GM19452 (cell line): ENCODE data around the gene TMEM150A.
"Not testable (repeated sequence)": the region's sequence is repeated elsewhere in the genome, so short reads cannot be mapped to it uniquely, and the experiment has no call there.

ENCODE experiments used
- ATAC-seq: cut with Tn5 transposase; IDR thresholded peaks from one replicate; pipeline ENCODE4 v1.9.1; 2021; ENCODE audit not compliant: unreplicated experiment

Gene TMEM150A

DNA sequence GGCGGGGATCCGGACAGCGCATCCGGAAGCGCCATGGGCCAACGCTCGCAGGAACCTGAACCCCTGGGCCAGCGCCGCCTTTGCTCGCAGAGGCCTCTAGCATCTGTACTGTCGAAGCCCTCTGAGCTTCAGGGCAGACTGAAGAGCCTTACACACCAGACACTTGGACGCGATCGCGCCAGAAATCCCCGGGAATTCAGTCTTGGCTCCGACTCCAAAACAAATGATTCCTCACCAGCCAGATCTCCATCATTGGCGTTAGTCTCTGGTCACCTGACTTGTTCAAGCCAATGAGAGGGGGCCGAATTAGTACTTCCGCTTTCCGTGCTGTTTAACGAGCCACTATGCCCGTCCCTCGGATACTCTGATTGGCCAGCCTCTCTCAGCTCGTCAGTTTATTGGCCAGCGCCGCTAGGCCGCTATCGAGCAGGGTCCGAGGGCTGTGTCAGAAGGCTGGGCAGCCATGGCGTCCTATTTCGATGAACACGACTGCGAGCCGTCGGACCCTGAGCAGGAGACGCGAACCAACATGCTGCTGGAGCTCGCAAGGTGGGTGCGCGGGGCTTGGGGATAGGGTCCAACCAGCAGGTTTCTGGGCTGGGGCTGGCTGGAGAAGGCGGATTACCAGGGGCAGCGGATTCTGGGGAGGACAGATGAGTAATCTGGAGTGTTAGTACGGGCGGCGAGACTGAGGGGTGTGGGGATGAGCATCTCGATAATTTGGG lies 7.0 kb downstream of the TMEM150A start, which contains the start of gene RNF181:
TSS of gene RNF181 (plus strand) at position 445 of the 725 bp plus-strand sequence. CDS start at position 464, 19 bp downstream.
- peak; percentile 99 for ATAC-seq

DNA sequence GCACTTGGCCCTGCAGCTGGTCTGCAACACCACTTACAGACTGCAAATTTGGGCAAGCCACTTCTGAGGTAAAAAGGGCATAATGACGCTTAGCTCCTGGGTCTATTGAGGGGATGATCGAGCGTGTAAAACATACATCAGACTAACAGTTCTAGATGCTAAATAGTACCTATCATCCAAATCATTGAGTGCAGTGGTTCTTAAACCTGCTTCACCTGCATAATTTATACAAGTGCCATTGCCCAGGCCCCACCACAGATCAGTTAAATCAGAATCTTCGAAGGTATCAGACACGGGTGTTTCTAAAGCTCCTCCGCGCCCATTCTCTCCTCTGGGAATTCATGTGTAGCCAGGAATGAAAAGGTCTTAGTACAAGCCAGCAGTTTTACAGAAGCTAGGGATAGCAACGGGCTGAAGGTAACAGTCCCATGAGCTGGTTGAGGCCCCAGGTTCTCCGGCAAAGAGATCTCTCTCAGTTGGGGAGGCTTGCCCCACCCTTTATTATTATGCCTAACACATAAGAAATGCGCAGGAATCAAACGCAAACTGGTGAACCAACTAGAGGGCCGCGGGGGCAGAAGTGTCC lies 7.7 kb downstream of the TMEM150A start:
- no peak for ATAC-seq

DNA sequence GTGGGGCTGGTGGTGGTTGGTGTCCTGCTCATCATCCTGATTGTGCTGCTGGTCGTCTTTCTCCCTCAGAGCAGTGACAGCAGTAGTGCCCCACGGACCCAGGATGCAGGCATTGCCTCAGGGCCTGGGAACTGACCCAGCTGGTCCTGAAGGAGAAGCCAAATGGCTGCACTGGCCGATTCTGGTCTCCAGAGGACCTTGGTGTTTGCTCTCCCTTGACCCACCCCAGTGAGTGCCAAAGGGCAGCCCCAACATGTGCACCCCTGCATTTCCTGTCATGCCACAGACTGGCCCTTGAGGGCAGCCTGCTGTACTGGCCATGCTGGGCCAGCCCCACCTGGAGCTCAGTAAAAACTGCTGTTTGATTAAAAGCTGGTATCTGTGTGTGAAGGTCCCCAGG lies 9.5 kb downstream of the TMEM150A start:
- no peak for ATAC-seq

DNA sequence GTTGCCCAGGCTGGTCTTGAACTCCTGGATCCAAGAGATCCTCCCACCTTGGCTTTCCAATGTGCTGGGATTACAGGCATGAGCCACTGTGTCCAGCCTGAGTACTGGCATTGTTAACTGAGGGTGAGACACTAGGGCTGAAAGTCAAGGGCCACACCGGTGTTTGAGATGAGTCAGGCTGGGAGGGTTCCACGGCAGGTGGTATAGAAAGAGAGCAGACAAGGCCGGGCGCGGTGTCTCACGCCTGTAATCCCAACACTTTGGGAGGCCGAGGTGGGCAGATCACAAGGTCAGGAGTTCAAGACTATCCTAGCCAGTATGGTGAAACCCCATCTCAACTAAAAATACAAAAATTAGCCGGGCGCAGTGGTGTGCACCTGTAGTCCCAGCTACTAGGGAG lies 10.2 kb downstream of the TMEM150A start:
- not testable (repeated sequence) for ATAC-seq

DNA sequence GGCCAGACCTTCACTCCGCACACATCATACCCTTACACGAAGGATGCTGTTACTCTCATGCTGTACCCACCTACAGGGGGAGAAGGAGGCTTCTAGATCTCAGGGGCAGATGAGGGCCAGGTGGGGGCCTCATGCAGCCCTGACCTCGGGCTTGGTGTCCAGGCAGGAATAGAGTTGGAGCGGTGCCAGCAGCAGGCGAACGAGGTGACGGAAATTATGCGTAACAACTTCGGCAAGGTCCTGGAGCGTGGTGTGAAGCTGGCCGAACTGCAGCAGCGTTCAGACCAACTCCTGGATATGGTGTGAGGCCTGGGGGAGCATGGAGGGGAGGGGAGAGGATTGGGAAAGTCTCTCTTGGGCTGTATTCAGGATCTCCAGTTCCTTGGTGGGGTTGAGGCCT lies 10.9 kb downstream of the TMEM150A start:
- no peak for ATAC-seq

DNA sequence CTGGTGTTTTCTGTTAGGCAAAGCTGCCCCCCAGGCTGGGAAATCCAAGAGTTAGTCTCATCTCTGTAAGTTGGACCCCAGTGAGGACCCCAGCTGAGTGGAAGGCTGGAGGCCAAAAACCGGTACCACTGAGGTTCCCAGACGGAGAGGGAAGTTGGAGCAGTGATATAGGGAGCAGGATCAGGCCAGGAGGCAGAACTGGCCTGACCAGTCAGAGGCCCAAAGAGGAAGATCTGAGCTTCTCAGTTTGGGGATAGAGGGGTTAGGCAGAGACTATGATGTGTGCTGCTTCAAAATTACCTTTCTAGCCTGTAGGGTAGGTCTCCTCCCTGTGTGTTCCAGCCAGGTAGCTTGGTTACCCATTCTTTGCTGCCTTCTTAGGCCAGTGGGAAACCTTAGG lies 11.5 kb downstream of the TMEM150A start:
- ATAC-seq, result no peak

DNA sequence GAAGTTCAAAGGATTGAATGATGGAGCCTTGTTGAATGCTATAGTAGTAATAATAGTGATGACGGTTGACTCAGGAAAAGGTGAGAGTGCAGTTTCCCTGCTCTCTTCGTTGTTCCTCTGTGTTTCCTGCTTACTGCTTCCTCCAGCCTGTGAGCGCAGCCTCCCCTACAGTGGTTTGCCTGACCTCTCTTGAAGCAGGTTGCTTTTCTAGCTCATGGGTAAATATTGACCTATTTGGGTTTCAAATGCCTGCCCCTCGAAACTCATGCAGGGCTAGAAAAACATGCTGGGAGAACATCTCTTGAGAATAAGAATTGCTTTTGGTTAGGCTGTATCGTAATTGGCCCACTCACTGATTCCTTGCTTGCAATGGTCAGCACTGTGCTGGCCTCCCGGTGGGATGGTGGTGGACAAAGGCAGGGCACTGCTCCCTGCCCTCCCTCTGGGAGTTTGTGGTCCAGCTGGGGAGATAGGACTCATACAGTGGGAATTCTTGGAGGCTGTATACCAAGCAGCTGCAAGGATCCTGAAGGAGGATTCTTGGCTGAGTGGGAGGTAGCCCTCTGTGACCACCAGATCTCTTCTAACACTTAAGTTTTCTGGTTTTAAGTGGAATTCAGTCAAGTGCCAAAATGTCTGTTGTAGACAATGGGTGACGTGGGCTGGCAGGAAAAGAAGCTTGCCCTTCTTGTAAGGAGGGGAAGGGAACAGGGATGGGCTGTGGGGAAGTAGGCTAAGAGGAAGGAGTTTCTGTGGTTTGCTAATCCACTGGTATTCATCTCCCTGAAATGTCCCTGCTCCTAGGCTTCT lies 12.3 kb downstream of the TMEM150A start:
- ATAC-seq, result no peak

DNA sequence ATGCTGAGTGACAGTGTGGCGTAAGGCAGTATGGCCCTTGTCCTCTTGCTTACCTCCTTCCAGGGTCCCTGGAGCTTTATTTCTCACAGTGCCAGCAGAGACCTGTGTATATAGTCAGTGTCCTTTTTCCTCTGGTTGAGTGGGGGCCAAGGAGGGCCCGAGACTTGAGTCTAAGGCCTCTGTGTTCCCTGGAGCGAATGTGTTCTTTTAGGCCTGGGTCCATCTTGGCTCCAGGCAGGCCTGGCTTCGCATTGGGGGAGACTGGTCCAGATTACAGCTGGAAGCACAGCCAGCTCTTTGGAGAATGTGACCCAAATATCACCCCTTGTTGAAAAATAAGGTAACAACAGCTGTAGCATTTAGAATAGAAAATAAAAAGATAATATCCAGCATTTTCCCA lies 13.3 kb downstream of the TMEM150A start:
- ATAC-seq, result no peak

DNA sequence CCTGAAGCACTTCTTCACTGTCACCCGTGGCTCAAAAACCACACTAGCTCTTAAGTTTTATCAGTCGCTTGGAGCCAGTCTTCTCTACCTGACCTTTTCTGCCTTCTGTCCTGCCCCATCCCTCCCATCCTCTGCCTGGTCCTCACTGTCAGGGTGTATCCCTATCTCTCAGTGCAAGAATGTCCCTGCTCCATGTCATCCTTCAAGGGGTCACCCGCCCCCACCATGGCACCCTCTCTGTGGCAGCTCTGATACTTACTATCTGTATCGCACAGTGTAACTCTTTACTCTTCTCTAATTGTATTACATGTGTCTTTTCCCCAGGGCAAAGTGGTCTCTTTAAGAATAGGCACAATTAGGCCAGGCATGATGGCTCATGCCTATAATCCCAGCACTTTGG lies 13.9 kb downstream of the TMEM150A start:
- ATAC-seq, result no peak

DNA sequence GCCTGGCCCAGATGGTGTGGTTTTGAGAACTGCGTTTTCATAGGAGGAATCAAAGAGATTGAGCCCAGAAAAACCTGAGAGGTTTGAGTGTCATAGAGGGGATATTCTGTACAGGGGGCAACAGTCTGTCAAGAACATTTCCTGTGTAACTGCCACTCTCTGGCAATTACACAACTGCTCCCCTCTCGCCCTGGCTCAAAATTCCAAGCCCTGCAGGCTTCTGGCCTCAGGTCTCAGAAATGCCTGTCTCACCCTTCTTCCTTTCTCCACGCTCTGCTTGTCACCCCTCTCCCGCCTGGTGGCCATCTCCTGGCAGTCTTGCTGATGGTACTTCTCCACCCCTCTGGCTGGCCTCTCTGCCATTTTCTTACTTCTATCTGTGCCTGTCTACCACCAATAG lies 14.3 kb downstream of the TMEM150A start:
- ATAC-seq, result no peak

DNA sequence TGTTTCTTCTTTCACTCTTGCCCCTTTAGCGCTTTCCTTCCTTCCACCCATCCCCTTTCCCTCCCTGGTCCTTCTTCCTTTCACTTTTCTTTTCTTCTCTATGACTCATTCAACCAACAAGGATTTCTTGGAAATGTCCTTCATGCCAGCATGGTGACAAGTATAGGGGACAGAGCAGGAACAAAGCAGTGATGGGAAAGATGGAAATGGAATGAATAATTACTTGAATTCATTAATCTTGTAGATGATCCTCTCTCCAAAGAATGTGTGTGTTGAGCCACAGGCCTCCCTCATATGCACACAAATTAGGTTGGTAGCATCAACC lies 16.8 kb downstream of the TMEM150A start:
- no peak for ATAC-seq

DNA sequence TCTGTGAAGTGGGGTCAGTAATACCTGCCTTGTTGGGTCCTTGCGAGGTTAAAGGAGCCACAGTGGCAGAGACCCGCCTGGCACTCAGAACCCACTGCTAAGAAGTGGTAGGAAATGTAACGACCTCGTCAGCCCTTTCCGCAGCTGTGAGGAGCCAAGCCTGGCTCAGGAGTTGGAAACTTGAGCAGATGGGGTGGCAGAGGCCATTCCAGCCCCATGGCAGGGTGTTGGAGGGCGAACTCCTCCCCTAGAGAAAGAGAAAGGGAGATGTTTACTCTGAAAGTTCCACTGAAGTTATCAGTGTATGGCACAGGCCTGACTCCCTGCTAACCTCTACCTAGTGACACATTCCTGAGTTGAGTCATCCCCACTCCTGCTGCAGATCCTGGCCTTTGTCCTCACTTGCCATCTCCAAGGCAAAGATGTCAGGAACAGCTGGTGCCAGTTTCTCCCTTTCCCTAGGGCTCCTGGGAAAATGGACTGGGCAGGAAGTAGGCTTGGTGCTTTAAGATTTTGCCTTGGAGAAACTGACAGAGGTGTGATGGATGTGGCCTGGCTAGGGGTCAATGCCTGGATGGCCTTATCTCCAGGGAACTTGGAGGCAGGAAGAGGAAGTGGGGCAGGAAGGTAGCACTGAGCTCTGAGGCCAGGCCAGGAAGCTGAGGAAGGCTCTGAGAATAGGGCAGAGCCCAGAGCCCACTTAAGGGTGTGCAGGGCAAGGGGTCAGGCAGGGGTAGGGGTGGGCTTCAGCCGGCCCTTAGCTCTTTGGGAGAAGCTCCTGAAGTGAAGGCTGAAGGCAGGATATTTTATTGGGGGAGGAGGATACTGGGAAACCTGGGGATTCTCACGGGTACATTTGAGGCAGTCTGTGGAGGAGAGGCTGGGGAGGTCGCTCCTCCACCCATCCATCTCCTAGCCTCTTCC lies 17.4 kb downstream of the TMEM150A start:
- ATAC-seq, result peak; percentile 45

DNA sequence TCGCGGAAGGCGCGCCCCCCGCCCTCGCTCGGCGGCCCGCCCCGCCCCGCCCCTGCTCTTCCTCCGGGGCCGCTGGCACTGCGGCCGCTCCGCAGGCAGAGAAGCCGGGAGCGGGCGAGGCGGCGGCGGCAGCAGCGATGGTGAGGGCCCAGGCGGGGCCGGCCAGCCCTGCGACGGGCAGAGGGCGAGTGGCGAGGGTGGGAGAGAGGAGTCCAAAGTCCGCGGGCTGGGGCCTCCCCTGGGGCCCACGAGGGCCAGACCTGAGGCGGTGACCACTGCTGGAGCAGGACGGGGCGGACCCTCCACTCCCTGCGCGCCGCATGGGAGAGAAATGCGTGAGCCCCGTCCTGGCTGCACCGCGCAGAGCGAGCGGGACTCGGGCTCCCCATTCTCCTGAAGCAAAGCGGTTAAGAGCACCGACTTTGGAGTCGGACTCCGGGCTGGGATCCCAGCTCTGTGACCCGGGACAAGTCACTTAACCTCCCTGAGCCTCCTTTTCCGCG lies 18.1 kb downstream of the TMEM150A start, which contains the start of gene VAMP5:
TSS of gene VAMP5 (plus strand) at position 78 of the 503 bp plus-strand sequence. CDS start at position 138, 60 bp downstream.
- ATAC-seq, result peak; percentile 61

DNA sequence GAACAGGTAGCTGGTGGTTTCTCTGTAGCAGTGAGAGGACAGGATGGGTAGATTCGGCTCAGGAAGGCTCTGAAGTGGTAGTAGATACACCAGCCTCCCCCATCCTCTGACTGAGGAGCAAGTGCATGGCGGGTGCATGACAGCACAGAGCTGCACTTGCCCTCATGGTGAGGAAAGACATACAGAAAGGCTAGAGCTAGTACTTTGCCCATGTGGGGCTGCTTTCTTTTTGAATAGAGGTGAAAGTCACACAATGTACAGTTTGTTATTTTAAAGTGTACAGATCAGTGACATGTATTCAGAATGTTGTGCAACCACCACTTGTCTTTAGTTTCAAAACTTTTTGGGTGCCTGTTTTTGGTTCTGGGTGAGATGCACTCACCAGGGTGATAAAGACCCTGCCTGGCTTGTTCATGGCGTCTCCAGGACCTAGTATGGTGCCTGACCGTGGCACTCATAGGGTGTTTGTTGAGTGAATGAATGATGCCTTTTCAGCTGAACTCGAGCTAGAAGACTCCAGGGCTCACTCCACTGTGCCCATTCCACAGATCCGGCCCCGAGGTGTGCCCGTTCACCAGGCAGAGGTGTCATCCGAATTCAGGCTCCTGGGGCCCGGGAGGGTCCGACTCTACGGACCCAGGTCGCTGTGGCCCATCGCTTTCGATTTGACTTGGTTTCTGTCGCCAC lies 18.7 kb downstream of the TMEM150A start:
- ATAC-seq, result no peak

DNA sequence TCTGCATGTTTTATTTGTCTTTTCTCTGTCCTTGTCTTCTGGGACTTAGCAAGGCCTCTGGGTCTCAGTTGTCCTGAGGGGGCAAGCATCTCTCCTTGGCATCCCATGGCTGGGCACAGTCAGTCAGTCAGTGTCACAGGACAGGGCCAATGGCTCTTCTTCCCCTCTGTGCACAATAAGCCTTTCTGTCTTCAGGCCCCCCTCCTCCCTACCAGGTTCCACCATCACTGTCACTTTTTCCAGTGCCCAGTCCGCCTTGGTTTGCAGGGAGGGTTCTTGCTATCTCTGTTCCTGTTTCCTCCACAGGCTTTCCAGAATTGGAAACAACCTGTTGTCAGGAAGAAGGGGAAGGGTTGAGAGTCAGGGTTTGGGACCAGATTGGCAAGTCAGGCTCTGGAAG lies 20.0 kb downstream of the TMEM150A start:
- ATAC-seq, result no peak

DNA sequence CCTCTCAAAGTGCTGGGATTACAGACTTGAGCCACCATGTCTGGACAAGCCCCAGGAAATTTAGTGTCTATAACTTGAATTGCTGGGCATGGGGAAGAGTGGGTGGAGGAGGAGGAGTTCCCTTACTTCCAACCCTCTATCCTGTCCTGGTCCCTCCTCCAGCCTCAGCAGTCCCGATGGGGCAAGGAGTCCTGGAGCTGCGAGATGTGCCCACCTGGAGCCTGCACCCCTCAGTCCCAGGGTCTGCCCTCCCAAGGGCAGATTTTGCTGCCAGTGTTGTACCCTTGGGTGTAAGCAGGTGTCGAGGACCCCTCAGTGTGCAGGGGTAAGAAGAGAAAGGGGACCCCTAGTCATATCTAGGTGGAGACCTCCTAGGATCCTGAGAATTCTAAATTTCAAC lies 22.3 kb downstream of the TMEM150A start:
- ATAC-seq, result no peak

DNA sequence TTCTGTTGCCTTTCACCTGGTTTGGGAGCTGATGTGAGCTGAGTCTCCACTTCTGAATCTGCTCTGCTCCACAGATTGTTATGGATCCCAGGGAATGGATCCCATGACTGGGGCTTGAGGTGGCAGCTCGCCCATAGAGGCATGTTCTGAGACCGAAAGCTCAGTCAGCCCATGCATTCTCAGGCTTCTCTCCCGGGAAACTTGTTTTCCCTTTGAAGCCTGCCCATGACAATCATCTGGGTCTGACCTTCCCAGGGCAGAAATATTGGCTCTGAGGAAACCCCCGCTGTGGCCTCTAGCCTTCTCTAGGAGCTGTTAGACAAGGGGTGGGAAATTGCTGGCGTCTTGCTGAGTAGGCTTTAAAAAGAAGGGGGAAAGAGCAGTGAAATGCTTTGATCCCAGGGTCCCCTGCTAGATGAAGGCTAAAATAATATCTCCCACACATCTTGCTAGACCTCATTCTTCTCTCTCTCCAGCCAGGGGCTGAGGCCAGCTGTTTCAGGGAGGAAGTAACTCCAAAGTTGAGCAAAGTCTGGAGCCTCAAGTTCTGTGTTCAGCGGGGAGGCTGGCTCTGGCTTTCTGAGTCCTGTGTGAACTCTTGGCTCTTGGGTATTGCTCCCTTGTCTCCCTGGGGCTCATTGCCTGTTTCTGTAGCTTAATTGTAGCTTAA lies 23.1 kb downstream of the TMEM150A start:
- ATAC-seq, result no peak

DNA sequence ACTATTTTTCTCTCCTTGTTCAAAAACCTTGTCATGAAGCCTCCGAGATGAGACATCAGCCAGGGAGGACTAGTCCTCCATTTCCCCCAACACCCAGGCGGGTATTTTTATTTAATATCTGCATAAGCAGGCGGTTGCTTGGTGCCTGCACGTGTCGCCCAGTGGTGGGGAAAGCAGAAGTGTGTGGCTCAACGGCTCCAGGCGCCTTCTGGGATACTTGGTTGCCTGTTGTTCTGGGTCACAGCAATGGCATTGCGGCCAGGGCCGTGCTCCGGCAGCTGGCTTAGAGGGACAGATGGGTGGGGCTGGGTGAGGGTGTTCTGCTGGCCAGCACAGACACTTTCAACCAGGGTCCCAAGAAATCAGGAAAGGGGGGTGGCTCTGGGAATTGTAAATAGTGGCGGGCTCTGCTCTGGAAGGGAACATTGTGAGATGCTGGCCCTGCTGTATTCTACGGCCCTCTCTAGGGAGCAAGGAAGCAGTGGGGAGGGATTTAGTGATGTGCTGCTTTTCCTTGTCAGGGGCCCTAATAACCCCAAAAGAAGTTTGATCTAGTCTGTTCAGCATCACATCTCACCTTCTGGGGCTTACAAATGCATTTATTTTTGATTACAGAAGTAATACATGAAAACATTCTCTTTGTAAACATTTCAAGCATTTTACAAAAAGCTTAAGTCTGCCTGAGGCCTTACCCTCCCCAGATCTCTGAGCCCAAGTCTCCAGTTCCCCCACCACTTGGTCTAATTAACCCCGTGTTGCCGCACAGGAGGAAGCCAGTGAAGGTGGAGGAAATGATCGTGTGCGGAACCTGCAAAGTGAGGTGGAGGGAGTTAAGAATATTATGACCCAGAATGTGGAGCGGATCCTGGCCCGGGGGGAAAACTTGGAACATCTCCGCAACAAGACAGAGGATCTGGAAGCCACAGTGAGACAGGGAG lies 24.0 kb downstream of the TMEM150A start:
- no peak for ATAC-seq
